Jurkat, Clone E6-1 (cell line): ENCODE results near the gene FAIM2.
"Not testable (repeated sequence)": the region's sequence is repeated elsewhere in the genome, so short reads cannot be mapped to it uniquely, and the experiment has no call there.

ENCODE experiments used
- DNase-seq: peaks from one replicate; pipeline ENCODE4 v3.0.0-alpha.2; 2011; ENCODE audit warnings: low read depth, low spot score
- H3K4me3 ChIP-seq: 2 replicates; pipeline ENCODE4 v1.5.1; 2011; ENCODE audit warnings: mild to moderate bottlenecking, low read length, control low read depth, moderate library complexity

Gene FAIM2

GRCh38 chr12:49870501-49871262 is 33.0 kb downstream of the FAIM2 start:
- no peak for DNase-seq

GRCh38 chr12:49869816-49870500 is 33.7 kb downstream of the FAIM2 start:
- H3K4me3 ChIP-seq: no peak overlapping the region
- no peak for DNase-seq

More at GRCh38 chr12:49870501-49871262, 33.0 kb downstream of the FAIM2 start:
- no peak overlapping the region for H3K4me3 ChIP-seq

- H3K4me3 ChIP-seq: no peak overlapping the region
- DNase-seq: no peak
Measured at GRCh38 chr12:49868952-49869815, 34.5 kb downstream of the FAIM2 start.

- no peak for DNase-seq
- H3K4me3 ChIP-seq: no peak overlapping the region
Measured at GRCh38 chr12:49868449-49868848, 35.3 kb downstream of the FAIM2 start.

GRCh38 chr12:49867570-49868341 is 35.9 kb downstream of the FAIM2 start:
- no peak for DNase-seq
- no peak overlapping the region for H3K4me3 ChIP-seq

GRCh38 chr12:49866859-49867569 is 36.7 kb downstream of the FAIM2 start:
- no peak overlapping the region for H3K4me3 ChIP-seq
- DNase-seq: peak; percentile 37

GRCh38 chr12:49865782-49866135 is 37.9 kb downstream of the FAIM2 start:
- no peak overlapping the region for H3K4me3 ChIP-seq
- no peak for DNase-seq

- DNase-seq: no peak
- H3K4me3 ChIP-seq: no peak overlapping the region
Measured at GRCh38 chr12:49865109-49865781, 38.5 kb downstream of the FAIM2 start.

- H3K4me3 ChIP-seq: no peak overlapping the region
- DNase-seq: no peak
Measured at GRCh38 chr12:49864798-49865090, 39.0 kb downstream of the FAIM2 start.

- H3K4me3 ChIP-seq: no peak overlapping the region
- DNase-seq: no peak
Measured at GRCh38 chr12:49863946-49864797, 39.5 kb downstream of the FAIM2 start.

- H3K4me3 ChIP-seq, DNase-seq: not testable (repeated sequence)
Measured at GRCh38 chr12:49860921-49861320, 42.8 kb downstream of the FAIM2 start.

GRCh38 chr12:49855890-49856289 is 47.8 kb downstream of the FAIM2 start:
- not testable (repeated sequence) for DNase-seq, H3K4me3 ChIP-seq

GRCh38 chr12:49854976-49855375 is 48.7 kb downstream of the FAIM2 start:
- H3K4me3 ChIP-seq: no peak overlapping the region
- DNase-seq: no peak

- DNase-seq: no peak
- no peak overlapping the region for H3K4me3 ChIP-seq
Measured at GRCh38 chr12:49853671-49854070, 50.0 kb downstream of the FAIM2 start.

GRCh38 chr12:49847161-49847560 is 56.5 kb downstream of the FAIM2 start:
- H3K4me3 ChIP-seq: no peak overlapping the region
- DNase-seq: peak; percentile 46

- H3K4me3 ChIP-seq: no peak overlapping the region
- DNase-seq: no peak
Measured at GRCh38 chr12:49846032-49846431, 57.7 kb downstream of the FAIM2 start.

- no peak overlapping the region; the same call in 1 of the 2 replicates for H3K4me3 ChIP-seq
Measured at GRCh38 chr12:49843876-49844437, 59.7 kb downstream of the FAIM2 start.

More at GRCh38 chr12:49843876-49844437, 59.7 kb downstream of the FAIM2 start:
- no peak for DNase-seq
